Heart left ventricle (tissue), 13 donors: ENCODE data around the gene LIPK.

Experiments used
- POLR2A ChIP-seq, 2 donors: fragments of 450-650 bp; IDR thresholded peaks; one replicate each; pipeline ENCODE4 v1.6.1; 2017; ENCODE audit warnings: antibody characterized with exemption in 2 of 2, mild to moderate bottlenecking in 2 of 2, moderate library complexity in 2 of 2
- TF ChIP-seq, protein P1 (sequence below), 12 donors: fragments of 200-600 bp; sonication (generic) in 4 of 12; IDR thresholded peaks; one replicate each; pipeline versions ENCODE4 v1.5.0 to v1.8.0; 2018 to 2022; ENCODE audit warnings: antibody characterized with exemption in 12 of 12, mild to moderate bottlenecking in 5 of 12
- donor health status: ischemic (EF 13 %, LVEDD 7.1; RV severe dilation, severe dysfunction).
- donor health status: DM: no; HTN: yes; CAD: no.
- donor health status: DM: no; HTN: no; CAD: no.
- donor health status: ischemic (EF 25% LVEDD 6.9; RV normal size, moderate dysfunction).
- donor health status: ischemic (EF 25% LVEDD 5.7; RV mildly dilated, moderate dysfunction).
- donor health status: ischemic (EF 35%, LVEDD 5.7; RV mildly dilated, moderate dysfunction).
- donor health status: nonischemic (EF 11% LVEDD 7.7; RV severe dilation, severe dysfunction).
- donor health status: DM: yes; HTN: yes; CAD: no.
- donor health status: PGD.
- donor health status: ischemic (EF 29% LVEDD 5.4; RV normal size, mild dysfunction).
- donor health status: nonischemic (EF 23%, LVEDD 6.1; RV moderate dilation, normal function).

DNA sequence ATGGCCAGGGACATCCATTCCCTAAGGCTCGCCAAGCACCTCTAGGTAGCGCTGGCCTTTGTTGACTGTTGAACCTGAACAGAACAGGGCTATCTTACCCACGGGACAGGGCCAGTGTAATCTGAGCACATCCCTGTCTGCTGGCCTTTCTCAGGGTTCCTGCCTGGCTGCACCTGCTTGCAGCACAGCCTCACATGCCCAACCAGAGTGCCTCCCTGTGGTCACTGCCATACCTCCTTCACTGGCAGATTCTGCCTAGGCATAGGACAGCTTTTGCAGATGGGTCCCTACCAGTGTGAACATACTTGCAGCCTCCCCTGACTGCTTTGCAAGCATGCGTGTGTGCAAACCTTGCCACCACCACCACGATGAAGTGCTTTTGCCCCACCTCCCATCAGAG, 38.0 kb downstream of the LIPK start:
- TF ChIP-seq POLR2A (IDR thresholded peaks at IDR 0.05): no peak
- TF ChIP-seq, protein P1, sequence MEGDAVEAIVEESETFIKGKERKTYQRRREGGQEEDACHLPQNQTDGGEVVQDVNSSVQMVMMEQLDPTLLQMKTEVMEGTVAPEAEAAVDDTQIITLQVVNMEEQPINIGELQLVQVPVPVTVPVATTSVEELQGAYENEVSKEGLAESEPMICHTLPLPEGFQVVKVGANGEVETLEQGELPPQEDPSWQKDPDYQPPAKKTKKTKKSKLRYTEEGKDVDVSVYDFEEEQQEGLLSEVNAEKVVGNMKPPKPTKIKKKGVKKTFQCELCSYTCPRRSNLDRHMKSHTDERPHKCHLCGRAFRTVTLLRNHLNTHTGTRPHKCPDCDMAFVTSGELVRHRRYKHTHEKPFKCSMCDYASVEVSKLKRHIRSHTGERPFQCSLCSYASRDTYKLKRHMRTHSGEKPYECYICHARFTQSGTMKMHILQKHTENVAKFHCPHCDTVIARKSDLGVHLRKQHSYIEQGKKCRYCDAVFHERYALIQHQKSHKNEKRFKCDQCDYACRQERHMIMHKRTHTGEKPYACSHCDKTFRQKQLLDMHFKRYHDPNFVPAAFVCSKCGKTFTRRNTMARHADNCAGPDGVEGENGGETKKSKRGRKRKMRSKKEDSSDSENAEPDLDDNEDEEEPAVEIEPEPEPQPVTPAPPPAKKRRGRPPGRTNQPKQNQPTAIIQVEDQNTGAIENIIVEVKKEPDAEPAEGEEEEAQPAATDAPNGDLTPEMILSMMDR (IDR thresholded peaks at IDR 0.05): no peak
